Measurements from ENCODE around the gene FTCD. TPM values are rescaled to one million over a fixed set of nuclear protein-coding genes. Genes with fewer than 3 reads are reported as not detected.

FTCD gene
- total and polyA plus RNA-seq, 2 donors (not counting 1 experiment from before 2014, with no cell fraction given): 0.27 to 1.3 TPM

GRCh38 chr21:46089285-46089684 lies 66.1 kb downstream of the FTCD start:
- H3K4me3 ChIP-seq (replicated peaks in 1 of 4; ENCODE audit: control extremely low read depth in 1 of 4, insufficient read depth in 1 of 4, low read depth in 3 of 4, low read length in 4 of 4): no peak overlapping the region
- no peaks in the 10 kb centered on the region for H3K27me3 ChIP-seq (ENCODE audit: control insufficient read depth, insufficient read depth, low read length)
- H4K20me1 ChIP-seq (ENCODE audit: control insufficient read depth, extremely low read depth, insufficient read depth, low read length): no peaks in the 10 kb centered on the region
- H3K36me3 ChIP-seq (ENCODE audit: control insufficient read depth, insufficient read depth, low read length): no peaks in the 10 kb centered on the region
- H3K79me2 ChIP-seq (ENCODE audit: control insufficient read depth, insufficient read depth, low read length): no peaks in the 10 kb centered on the region
- TF ChIP-seq EZH2 (IDR thresholded peaks at IDR 0.05; ENCODE audit: low read length, missing control alignments) (no peak), CTCF (conservative IDR thresholded peaks at IDR 0.05 in 1 of 2, IDR thresholded peaks at IDR 0.05 in 1 of 2; ENCODE audit: low read depth in 1 of 2, low read length in 2 of 2) (no peak)
- H3K9me3 ChIP-seq (ENCODE audit: control insufficient read depth, insufficient read depth, low read depth, low read length): peaks cover 2% of the 10 kb centered on the region
- H3K4me1 ChIP-seq (ENCODE audit: control insufficient read depth, extremely low read depth, insufficient read depth, low read length): peaks cover 22% of the 10 kb centered on the region
- no peak overlapping the region for H3K9ac ChIP-seq (ENCODE audit: insufficient read depth, low read length)
- DNase-seq (ENCODE audit: low read depth in 2 of 2): no peak
- H3K27ac ChIP-seq (ENCODE audit: insufficient read depth, low read length): no peak overlapping the region
- H2AFZ ChIP-seq (ENCODE audit: low read length): no peak overlapping the region
- no peak overlapping the region for H3K4me2 ChIP-seq (ENCODE audit: extremely low read depth, insufficient read depth, low read length)

GRCh38 chr21:46088189-46088588 lies 67.2 kb downstream of the FTCD start:
- TF ChIP-seq EZH2 (IDR thresholded peaks at IDR 0.05; ENCODE audit: low read length, missing control alignments): no peak
- TF ChIP-seq CTCF (conservative IDR thresholded peaks at IDR 0.05 in 1 of 2, IDR thresholded peaks at IDR 0.05 in 1 of 2; ENCODE audit: low read depth in 1 of 2, low read length in 2 of 2): no peak
- no peak for DNase-seq (ENCODE audit: low read depth in 2 of 2)
- Histone ChIP-seq H2AFZ (ENCODE audit: low read length) (no peak overlapping the region), H3K9ac (ENCODE audit: insufficient read depth, low read length) (no peak overlapping the region), H3K27me3 (ENCODE audit: control insufficient read depth, insufficient read depth, low read length) (no peaks in the 10 kb centered on the region), H3K79me2 (ENCODE audit: control insufficient read depth, insufficient read depth, low read length) (no peaks in the 10 kb centered on the region), H3K9me3 (ENCODE audit: control insufficient read depth, insufficient read depth, low read depth, low read length) (peaks cover 2% of the 10 kb centered on the region), H3K4me2 (ENCODE audit: extremely low read depth, insufficient read depth, low read length) (no peak overlapping the region), H4K20me1 (ENCODE audit: control insufficient read depth, extremely low read depth, insufficient read depth, low read length) (no peaks in the 10 kb centered on the region), H3K27ac (ENCODE audit: insufficient read depth, low read length) (no peak overlapping the region), H3K36me3 (ENCODE audit: control insufficient read depth, insufficient read depth, low read length) (no peaks in the 10 kb centered on the region), H3K4me1 (ENCODE audit: control insufficient read depth, extremely low read depth, insufficient read depth, low read length) (peaks cover 15% of the 10 kb centered on the region), H3K4me3 (replicated peaks in 1 of 4; ENCODE audit: control extremely low read depth in 1 of 4, insufficient read depth in 1 of 4, low read depth in 3 of 4, low read length in 4 of 4) (no peak overlapping the region)

GRCh38 chr21:46087641-46088040 lies 67.7 kb downstream of the FTCD start:
- Histone ChIP-seq H2AFZ (ENCODE audit: low read length) (no peak overlapping the region), H3K36me3 (ENCODE audit: control insufficient read depth, insufficient read depth, low read length) (no peaks in the 10 kb centered on the region), H3K4me2 (ENCODE audit: extremely low read depth, insufficient read depth, low read length) (no peak overlapping the region), H3K79me2 (ENCODE audit: control insufficient read depth, insufficient read depth, low read length) (no peaks in the 10 kb centered on the region), H4K20me1 (ENCODE audit: control insufficient read depth, extremely low read depth, insufficient read depth, low read length) (no peaks in the 10 kb centered on the region), H3K27me3 (ENCODE audit: control insufficient read depth, insufficient read depth, low read length) (no peaks in the 10 kb centered on the region), H3K27ac (ENCODE audit: insufficient read depth, low read length) (no peak overlapping the region), H3K9ac (ENCODE audit: insufficient read depth, low read length) (no peak overlapping the region), H3K4me1 (ENCODE audit: control insufficient read depth, extremely low read depth, insufficient read depth, low read length) (peaks cover 9% of the 10 kb centered on the region), H3K9me3 (ENCODE audit: control insufficient read depth, insufficient read depth, low read depth, low read length) (peaks cover 2% of the 10 kb centered on the region), H3K4me3 (replicated peaks in 1 of 4; ENCODE audit: control extremely low read depth in 1 of 4, insufficient read depth in 1 of 4, low read depth in 3 of 4, low read length in 4 of 4) (no peak overlapping the region)
- no peak for DNase-seq (ENCODE audit: low read depth in 2 of 2)
- no peak for TF ChIP-seq CTCF (conservative IDR thresholded peaks at IDR 0.05 in 1 of 2, IDR thresholded peaks at IDR 0.05 in 1 of 2; ENCODE audit: low read depth in 1 of 2, low read length in 2 of 2)
- no peak for TF ChIP-seq EZH2 (IDR thresholded peaks at IDR 0.05; ENCODE audit: low read length, missing control alignments)

Other genes with a start within 250 kb of the FTCD start
- 623 and 645 TPM in 2 replicates for gene COL6A1, start 173.8 kb downstream of the FTCD start, total RNA-seq
- 621 and 1,137 TPM in 2 replicates for gene COL6A1, start 173.8 kb downstream of the FTCD start, polyA plus RNA-seq
- gene COL6A2, start 57.5 kb downstream of the FTCD start, total RNA-seq: 782 and 928 TPM in 2 replicates
- 346 and 702 TPM in 2 replicates for gene COL6A2, start 57.5 kb downstream of the FTCD start, polyA plus RNA-seq
- gene SPATC1L, start 28.9 kb upstream of the FTCD start, total RNA-seq: 5.4 and 9.6 TPM in 2 replicates
- 2.9 and 4.4 TPM in 2 replicates for gene SPATC1L, start 28.9 kb upstream of the FTCD start, polyA plus RNA-seq
- gene LSS, start 73.2 kb upstream of the FTCD start, total RNA-seq: 106 and 252 TPM in 2 replicates
- gene LSS, start 73.2 kb upstream of the FTCD start, polyA plus RNA-seq: 90.0 and 97.6 TPM in 2 replicates
- gene MCM3AP, start 130.0 kb upstream of the FTCD start, total RNA-seq: 64.6 and 71.9 TPM in 2 replicates
- gene MCM3AP, start 130.0 kb upstream of the FTCD start, polyA plus RNA-seq: 40.4 and 52.4 TPM in 2 replicates
- 15.9 and 23.6 TPM in 2 replicates for gene YBEY, start 130.8 kb upstream of the FTCD start, total RNA-seq
- 18.6 and 22.5 TPM in 2 replicates for gene YBEY, start 130.8 kb upstream of the FTCD start, polyA plus RNA-seq
- gene C21orf58, start 168.3 kb upstream of the FTCD start, total RNA-seq: 1.3 and 2.5 TPM in 2 replicates
- 1.4 and 2.3 TPM in 2 replicates for gene C21orf58, start 168.3 kb upstream of the FTCD start, polyA plus RNA-seq
- 15.7 and 26.1 TPM in 2 replicates for gene PCNT, start 168.6 kb upstream of the FTCD start, total RNA-seq
- 7.4 and 11.1 TPM in 2 replicates for gene PCNT, start 168.6 kb upstream of the FTCD start, polyA plus RNA-seq

Measured in fibroblast of lung (primary cell).